Spleen (tissue), 11 donors: ENCODE measurements around the gene DGKB. TPM values are rescaled to one million over a fixed set of nuclear protein-coding genes. Genes with fewer than 3 reads are reported as not detected.

Experiments
- DNase-seq: peaks from one replicate; pipeline ENCODE4 v3.0.0-alpha.2; 2020
- H3K27ac ChIP-seq, 8 donors: fragments of 200-600 bp; sonication (generic) in 7 of 8; 1 replicate in 4 of 8; 2 replicates in 4 of 8; pipeline versions ENCODE4 v1.5.0 to v1.8.0; 2016 to 2021; ENCODE audit warnings: inconsistent platforms in 4 of 8, mild to moderate bottlenecking in 4 of 8, moderate library complexity in 1 of 8
- H3K27me3 ChIP-seq, 7 donors: fragments of 200-600 bp; sonication (generic) in 6 of 7; replicated peaks in 1 of 7; 1 replicate in 4 of 7; 2 replicates in 3 of 7; pipeline versions ENCODE4 v1.5.0 to v1.8.0; 2016 to 2021; ENCODE audit warnings: inconsistent platforms in 3 of 7, mild to moderate bottlenecking in 1 of 7
- H3K36me3 ChIP-seq, 6 donors: fragments of 200-600 bp; sonication (generic) in 5 of 6; 1 replicate in 4 of 6; 2 replicates in 2 of 6; pipeline versions ENCODE4 v1.5.0 to v1.8.0; 2016 to 2021; ENCODE audit warnings: inconsistent platforms in 2 of 6
- H3K4me1 ChIP-seq, 6 donors: fragments of 200-600 bp; sonication (generic) in 5 of 6; 1 replicate in 3 of 6; 2 replicates in 3 of 6; pipeline versions ENCODE4 v1.5.0 to v1.8.0; 2016 to 2021; ENCODE audit warnings: inconsistent platforms in 3 of 6
- H3K4me3 ChIP-seq, 8 donors: fragments of 200-600 bp; sonication (generic) in 7 of 8; 1 replicate in 4 of 8; 2 replicates in 4 of 8; pipeline versions ENCODE4 v1.5.0 to v1.8.0; 2016 to 2021; ENCODE audit warnings: inconsistent platforms in 4 of 8, mild to moderate bottlenecking in 4 of 8, moderate library complexity in 2 of 8
- H3K9me3 ChIP-seq, 8 donors: fragments of 200-600 bp; sonication (generic) in 7 of 8; 1 replicate in 4 of 8; 2 replicates in 4 of 8; pipeline versions ENCODE4 v1.5.0 to v1.8.0; 2016 to 2021; ENCODE audit warnings: inconsistent platforms in 4 of 8
- CTCF ChIP-seq, 11 experiments: fragments of 200-600 bp in 7 of 11; fragments of 450-650 bp in 4 of 11; sonication (generic) in 4 of 11; IDR thresholded peaks in 8 of 11; conservative IDR thresholded peaks in 3 of 11; 1 replicate in 7 of 11; 2 replicates in 4 of 11; pipeline versions ENCODE4 v1.4.0 to v1.8.0; 2016 to 2021; ENCODE audit warnings: antibody characterized with exemption in 11 of 11, inconsistent platforms in 4 of 11, mild to moderate bottlenecking in 1 of 11
- POLR2A ChIP-seq, 3 donors: fragments of 450-650 bp; IDR thresholded peaks; one replicate each; pipeline ENCODE4 v1.5.1; 2017; ENCODE audit warnings: antibody characterized with exemption in 3 of 3, mild to moderate bottlenecking in 1 of 3
- POLR2AphosphoS5 ChIP-seq, 3 donors: sonication (generic); formaldehyde crosslinking; IDR thresholded peaks; one replicate each; pipeline ENCODE4 v1.5.1; 2017; ENCODE audit warnings: antibody characterized with exemption in 3 of 3
- WGBS, 5 donors: extraction: QIAGEN DNeasy Blood & Tissue Kit in 3 of 5; methylation state at CpG; one replicate each; pipeline versions ENCODE4 v1.1.5 to v1.1.7; 2013 to 2018; 5-methylcytosine and 5-hydroxymethylcytosine counted together
- intact Hi-C: fragments of 100-400 bp; cut with DNase I; formaldehyde crosslinking; loops from one replicate; pipeline ENCODE4 v1.15.0; 2023; ENCODE audit warnings: low total_unique reads
- polyA plus RNA-seq, 3 donors: library from polyadenylated mRNA; stranded (reverse); fragments of 200-250 nt; gene quantifications; one replicate each; pipeline ENCODE4 v1.2.1, GENCODE V29; 2013
- total RNA-seq, 7 donors: library from RNA; depleted of rRNA in 3 of 7; stranded (reverse); fragments of >200 nt in 3 of 7; fragmentation: NEBNext Ultra II Directional in 4 of 7; extraction: Animal tissue kit (Norgen Biotek cat#: 25700) in 4 of 7; gene quantifications; one replicate each; pipeline versions ENCODE4 v1.1.0 to v1.2.1, GENCODE V29; 2016 to 2021
- donor health status: healthy with polysubstance abuse.
- donor health status: DM: no; HTN: no; CAD: no; lungs with moderate emphysema.
- donor health status: DM: no; HTN: no; CAD: no.
- donor health status: Bipolar disorder and iron deficiency.
- donor health status: healthy.
- donor health status: DM: no; HTN: no; CAD: no.
- donor health status: DM: yes; HTN: yes; CAD: no.

Gene DGKB
- total and polyA plus RNA-seq, 10 donors = 0.02 to 0.26 (median 0.03) TPM; not detected in 6

- no peaks in the 10 kb centered on the region for H3K4me1 ChIP-seq
- TF ChIP-seq POLR2A (IDR thresholded peaks at IDR 0.05) (no peak), CTCF (IDR thresholded peaks at IDR 0.05 in 8 of 11, conservative IDR thresholded peaks at IDR 0.05 in 3 of 11) (no peak), POLR2AphosphoS5 (IDR thresholded peaks at IDR 0.05) (no peak)
- H3K36me3 ChIP-seq = no peaks in the 10 kb centered on the region
- no peaks in the 10 kb centered on the region for H3K9me3 ChIP-seq
- 68 to 78% (median 70%) methylated on average over 4 of the region's 4 CpGs for WGBS, 5 donors
- no peaks in the 10 kb centered on the region for H3K27me3 ChIP-seq
- H3K27ac ChIP-seq = no peak overlapping the region
- H3K4me3 ChIP-seq = no peak overlapping the region
- intact Hi-C loops = no loop called here
- no peak for DNase-seq
These were observed 807.2 kb downstream of the DGKB start for GRCh38 chr7:14095233-14095950.
